ENCODE data around the gene BAIAP2. TPM values are rescaled to one million over a fixed set of nuclear protein-coding genes. Genes with fewer than 3 reads are reported as not detected.

The BAIAP2 gene
- total and polyA plus RNA-seq, 9 donors, result 12.0 to 80.6 (median 23.2) TPM

DNA sequence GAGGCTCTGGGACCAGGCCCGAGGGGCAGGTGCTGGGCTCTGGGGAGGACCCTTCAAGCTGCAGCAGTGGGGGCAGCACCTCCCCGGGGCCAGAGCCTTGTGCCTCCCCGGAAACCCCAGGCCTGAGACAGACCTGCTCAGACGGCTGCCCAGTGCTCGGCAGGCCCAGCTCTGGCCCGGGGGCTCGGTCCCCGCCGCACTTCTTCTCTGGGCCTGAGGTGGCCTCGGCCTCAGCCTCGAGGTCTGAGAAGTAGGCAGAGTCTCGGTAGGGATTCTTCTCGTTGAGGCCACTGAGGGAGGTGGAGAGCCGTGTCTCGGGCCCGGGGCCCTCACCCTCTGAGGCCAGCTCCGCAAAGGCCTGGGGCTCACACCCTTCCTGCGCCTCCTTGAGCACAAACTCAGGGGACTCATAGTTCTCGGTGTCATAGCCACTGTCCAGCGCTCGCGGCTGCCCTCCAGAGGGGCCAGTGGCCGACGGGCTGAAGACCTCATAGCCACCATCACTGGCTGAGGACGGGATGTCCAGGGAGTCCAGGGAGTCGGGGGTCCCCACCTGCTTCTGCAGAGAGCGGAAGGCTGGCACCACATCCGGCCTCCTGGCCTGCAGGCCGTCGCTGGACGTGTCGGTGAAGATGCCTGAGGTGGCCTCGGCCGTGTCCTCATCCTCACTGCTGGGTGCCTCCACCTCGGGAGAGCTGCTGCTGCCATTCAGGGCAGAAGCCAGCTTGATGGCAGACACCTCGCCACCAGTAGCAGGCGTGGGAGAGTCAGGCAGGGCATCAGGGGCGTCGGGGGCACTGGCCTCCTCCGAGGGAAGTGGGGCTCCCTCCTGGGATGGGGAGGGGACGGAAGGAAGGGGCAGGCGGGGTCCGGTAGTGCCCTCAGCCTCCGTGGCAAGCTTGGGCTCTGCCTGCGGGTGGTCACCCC, 86.0 kb downstream of the BAIAP2 start:
- no peak for TF ChIP-seq POLR2A (IDR thresholded peaks at IDR 0.05)
- TF ChIP-seq EP300 (IDR thresholded peaks at IDR 0.05), result no peak
- TF ChIP-seq, protein P1, sequence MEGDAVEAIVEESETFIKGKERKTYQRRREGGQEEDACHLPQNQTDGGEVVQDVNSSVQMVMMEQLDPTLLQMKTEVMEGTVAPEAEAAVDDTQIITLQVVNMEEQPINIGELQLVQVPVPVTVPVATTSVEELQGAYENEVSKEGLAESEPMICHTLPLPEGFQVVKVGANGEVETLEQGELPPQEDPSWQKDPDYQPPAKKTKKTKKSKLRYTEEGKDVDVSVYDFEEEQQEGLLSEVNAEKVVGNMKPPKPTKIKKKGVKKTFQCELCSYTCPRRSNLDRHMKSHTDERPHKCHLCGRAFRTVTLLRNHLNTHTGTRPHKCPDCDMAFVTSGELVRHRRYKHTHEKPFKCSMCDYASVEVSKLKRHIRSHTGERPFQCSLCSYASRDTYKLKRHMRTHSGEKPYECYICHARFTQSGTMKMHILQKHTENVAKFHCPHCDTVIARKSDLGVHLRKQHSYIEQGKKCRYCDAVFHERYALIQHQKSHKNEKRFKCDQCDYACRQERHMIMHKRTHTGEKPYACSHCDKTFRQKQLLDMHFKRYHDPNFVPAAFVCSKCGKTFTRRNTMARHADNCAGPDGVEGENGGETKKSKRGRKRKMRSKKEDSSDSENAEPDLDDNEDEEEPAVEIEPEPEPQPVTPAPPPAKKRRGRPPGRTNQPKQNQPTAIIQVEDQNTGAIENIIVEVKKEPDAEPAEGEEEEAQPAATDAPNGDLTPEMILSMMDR (IDR thresholded peaks at IDR 0.05), result no peak
- H3K4me1 ChIP-seq (ENCODE audit: insufficient read depth), result peaks cover 3% of the 10 kb centered on the region
- WGBS, 3 donors, result 70 to 78% (median 74%) methylated on average over 34 to 45 of the region's 45 CpGs
- intact Hi-C loops (cut with DNase I), result no loop called here
- no peak for DNase-seq
- no peaks in the 10 kb centered on the region for H3K9me3 ChIP-seq
- H3K27ac ChIP-seq, result no peak overlapping the region
- no peaks in the 10 kb centered on the region for H3K27me3 ChIP-seq
- no peaks in the 10 kb centered on the region for H3K36me3 ChIP-seq
- no peak overlapping the region for H3K4me3 ChIP-seq

- 18 to 32% (median 20%) methylated on average over 64 to 109 of the region's 109 CpGs for WGBS, 3 donors
- Histone ChIP-seq H3K4me1 (ENCODE audit: insufficient read depth) (peaks cover 3% of the 10 kb centered on the region), H3K4me3 (no peak overlapping the region), H3K27ac (no peak overlapping the region), H3K9me3 (no peaks in the 10 kb centered on the region), H3K36me3 (no peaks in the 10 kb centered on the region), H3K27me3 (no peaks in the 10 kb centered on the region)
- TF ChIP-seq, protein P1 (IDR thresholded peaks at IDR 0.05), result no peak
- TF ChIP-seq EP300 (IDR thresholded peaks at IDR 0.05), result no peak
- TF ChIP-seq POLR2A (IDR thresholded peaks at IDR 0.05), result no peak
- DNase-seq, result no peak
- intact Hi-C loops (cut with DNase I), result no loop called here
Observed at GRCh38 chr17:81121841-81122733, 87.1 kb downstream of the BAIAP2 start.

- H3K27ac ChIP-seq, result no peak overlapping the region
- intact Hi-C loops (cut with DNase I), result no loop called here
- WGBS, 3 donors, result 74 to 81% (median 78%) methylated on average over 34 to 39 of the region's 39 CpGs
Observed at GRCh38 chr17:81123052-81124048, 88.4 kb downstream of the BAIAP2 start.

More at GRCh38 chr17:81123052-81124048, 88.4 kb downstream of the BAIAP2 start:
- Histone ChIP-seq H3K4me3 (no peak overlapping the region), H3K27me3 (no peaks in the 10 kb centered on the region), H3K4me1 (ENCODE audit: insufficient read depth) (peaks cover 3% of the 10 kb centered on the region), H3K36me3 (no peaks in the 10 kb centered on the region), H3K9me3 (no peaks in the 10 kb centered on the region)
- TF ChIP-seq POLR2A (IDR thresholded peaks at IDR 0.05) (no peak), EP300 (IDR thresholded peaks at IDR 0.05) (no peak)
- TF ChIP-seq, protein P1 (IDR thresholded peaks at IDR 0.05), result no peak
- DNase-seq, result no peak
